ENCODE data around the gene ANKK1.

DNA sequence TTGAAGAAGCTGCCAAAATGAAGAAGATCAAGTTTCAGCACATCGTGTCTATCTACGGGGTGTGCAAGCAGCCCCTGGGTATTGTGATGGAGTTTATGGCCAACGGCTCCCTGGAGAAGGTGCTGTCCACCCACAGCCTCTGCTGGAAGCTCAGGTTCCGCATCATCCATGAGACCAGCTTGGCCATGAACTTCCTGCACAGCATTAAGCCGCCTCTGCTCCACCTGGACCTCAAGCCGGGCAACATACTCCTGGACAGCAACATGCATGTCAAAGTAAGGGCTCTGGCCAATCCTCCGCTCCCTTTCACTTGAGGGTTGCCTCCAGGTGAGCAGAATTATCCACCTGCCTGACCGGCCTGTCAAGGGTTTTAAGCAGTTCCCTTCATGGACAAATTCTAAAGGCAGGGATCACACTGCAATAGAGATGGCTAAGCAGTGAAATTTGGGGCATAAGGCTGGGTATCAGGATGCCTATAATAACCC lies 6.0 kb downstream of the ANKK1 start:
- TF ChIP-seq, protein P1, sequence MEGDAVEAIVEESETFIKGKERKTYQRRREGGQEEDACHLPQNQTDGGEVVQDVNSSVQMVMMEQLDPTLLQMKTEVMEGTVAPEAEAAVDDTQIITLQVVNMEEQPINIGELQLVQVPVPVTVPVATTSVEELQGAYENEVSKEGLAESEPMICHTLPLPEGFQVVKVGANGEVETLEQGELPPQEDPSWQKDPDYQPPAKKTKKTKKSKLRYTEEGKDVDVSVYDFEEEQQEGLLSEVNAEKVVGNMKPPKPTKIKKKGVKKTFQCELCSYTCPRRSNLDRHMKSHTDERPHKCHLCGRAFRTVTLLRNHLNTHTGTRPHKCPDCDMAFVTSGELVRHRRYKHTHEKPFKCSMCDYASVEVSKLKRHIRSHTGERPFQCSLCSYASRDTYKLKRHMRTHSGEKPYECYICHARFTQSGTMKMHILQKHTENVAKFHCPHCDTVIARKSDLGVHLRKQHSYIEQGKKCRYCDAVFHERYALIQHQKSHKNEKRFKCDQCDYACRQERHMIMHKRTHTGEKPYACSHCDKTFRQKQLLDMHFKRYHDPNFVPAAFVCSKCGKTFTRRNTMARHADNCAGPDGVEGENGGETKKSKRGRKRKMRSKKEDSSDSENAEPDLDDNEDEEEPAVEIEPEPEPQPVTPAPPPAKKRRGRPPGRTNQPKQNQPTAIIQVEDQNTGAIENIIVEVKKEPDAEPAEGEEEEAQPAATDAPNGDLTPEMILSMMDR (IDR thresholded peaks at IDR 0.05 in 4 of 5, conservative IDR thresholded peaks at IDR 0.05 in 1 of 5): no peak
- no peak for TF ChIP-seq POLR2A (IDR thresholded peaks at IDR 0.05)

All from gastrocnemius medialis (tissue), 4 donors.